ENCODE measurements around the gene PLA2R1. TPM values are rescaled to one million over a fixed set of nuclear protein-coding genes. Genes with fewer than 3 reads are reported as not detected.

The PLA2R1 gene
- total and polyA plus RNA-seq, 2 of the 4 experiments (the other 2 are of a cell fraction), result 0.43 to 0.54 TPM

- POLR2A ChIA-PET (ENCODE audit: unreplicated experiment), result no interaction called here
- CTCF ChIA-PET, result interaction anchor here (0.6 kb wide), 1 partner anchor 21 kb away, joined by 3 read pairs; no protein-coding TSS in a partner anchor
- H2BK120ac ChIP-seq (ENCODE audit: low read depth, low read length), result no peak overlapping the region
These were observed 169.2 kb downstream of the PLA2R1 start for GRCh38 chr2:159892990-159893810.

More at GRCh38 chr2:159892990-159893810, 169.2 kb downstream of the PLA2R1 start:
- no peak overlapping the region for H3K14ac ChIP-seq (replicated peaks; ENCODE audit: low read depth, low read length)
- ATAC-seq (ENCODE audit: low read depth), result no peak
- no peak overlapping the region for H2BK5ac ChIP-seq (ENCODE audit: low read depth, low read length, poor library complexity, severe bottlenecking)
- no peak overlapping the region for H2BK15ac ChIP-seq (ENCODE audit: low read depth, low read length)
- H3K9me1 ChIP-seq (ENCODE audit: insufficient read depth, low read length), result no peaks in the 10 kb centered on the region
- no peak overlapping the region for H4K91ac ChIP-seq (ENCODE audit: insufficient read depth, low read depth, low read length)
- H2AFZ ChIP-seq (replicated peaks; ENCODE audit: low read length, poor library complexity), result no peak overlapping the region
- no peak overlapping the region for H4K8ac ChIP-seq (ENCODE audit: low read depth in 2 of 2, low read length in 2 of 2)
- H3K36me3 ChIP-seq (ENCODE audit: control insufficient read depth, insufficient read depth, low read length), result no peaks in the 10 kb centered on the region
- H3K56ac ChIP-seq (ENCODE audit: extremely low read depth, insufficient read depth, low read length), result no peak overlapping the region
- DNase-seq, result no peak
- no peak overlapping the region for H3K23ac ChIP-seq (ENCODE audit: low read depth, low read length)
- no peak overlapping the region for H3K9ac ChIP-seq (ENCODE audit: low read depth, low read length)
- dilution Hi-C loops (cut with HindIII; ENCODE audit: low sequenced_read_pairs, unreplicated experiment), result no loop called here
- BruUV-seq (replicated peaks), result no TSS peak
- H3K4me3 ChIP-seq (ENCODE audit: insufficient read depth, low read depth, low read length), result no peak overlapping the region
- intact Hi-C loops (cut with micrococcal nuclease), result no loop called here
- H2AK9ac ChIP-seq (replicated peaks; ENCODE audit: low read depth, low read length, poor library complexity), result no peak overlapping the region
- 100% methylated on average over 2 of the region's 8 CpGs; no CpG with 5 or more reads in 1 of the 2 experiments for WGBS, 2 experiments (ENCODE audit: extremely low coverage in 2 of 2, insufficient read length in 1 of 2)
- no peaks in the 10 kb centered on the region for H3K4me1 ChIP-seq (ENCODE audit: control insufficient read depth, insufficient read depth, low read length)
- H3K27me3 ChIP-seq (ENCODE audit: control insufficient read depth, insufficient read depth, low read length), result peaks cover 19% of the 10 kb centered on the region
- no peak overlapping the region for H3K18ac ChIP-seq (ENCODE audit: low read depth, low read length)
- in situ Hi-C loops (cut with MboI; ENCODE audit: low sequenced_read_pairs), result no loop called here
- H4K5ac ChIP-seq (ENCODE audit: low read depth, low read length), result no peak overlapping the region
- no peaks in the 10 kb centered on the region for H3K9me3 ChIP-seq (ENCODE audit: control insufficient read depth, insufficient read depth, low read length)
- H3K4me2 ChIP-seq (ENCODE audit: low read depth, low read length), result no peak overlapping the region
- no peak overlapping the region for H2BK20ac ChIP-seq (ENCODE audit: low read depth, low read length)
- H2AK5ac ChIP-seq (ENCODE audit: low read depth, low read length), result no peak overlapping the region
- no peak overlapping the region for H3K4ac ChIP-seq (ENCODE audit: low read depth, low read length)
- H4K20me1 ChIP-seq (ENCODE audit: insufficient read depth, low read length), result no peaks in the 10 kb centered on the region
- TF ChIP-seq POLR2A (IDR thresholded peaks at IDR 0.05; ENCODE audit: low read depth, low read length), result no peak
- TF ChIP-seq CEBPB (IDR thresholded peaks at IDR 0.05; ENCODE audit: low read depth, low read length), result no peak
- TF ChIP-seq RCOR1 (IDR thresholded peaks at IDR 0.05; ENCODE audit: insufficient replicate concordance, low read length), result no peak
- TF ChIP-seq NFE2L2 (IDR thresholded peaks at IDR 0.05; ENCODE audit: low read depth, low read length), result no peak
- TF ChIP-seq MAFK (IDR thresholded peaks at IDR 0.05; ENCODE audit: low read depth, low read length), result no peak
- no peak for TF ChIP-seq USF2 (IDR thresholded peaks at IDR 0.05; ENCODE audit: low read depth, low read length)
- TF ChIP-seq FOS (IDR thresholded peaks at IDR 0.05; ENCODE audit: low read depth, low read length), result no peak
- TF ChIP-seq ELK1 (IDR thresholded peaks at IDR 0.05; ENCODE audit: borderline replicate concordance, low read depth, low read length), result no peak
- TF ChIP-seq SMC3 (IDR thresholded peaks at IDR 0.05; ENCODE audit: low read depth, low read length), result no peak
- no peak for TF ChIP-seq MXI1 (IDR thresholded peaks at IDR 0.05; ENCODE audit: borderline replicate concordance, low read depth, low read length)
- no peaks in the 10 kb centered on the region for H3K79me1 ChIP-seq (ENCODE audit: low read depth in 1 of 2, low read length in 2 of 2)
- no peak overlapping the region for H3K27ac ChIP-seq (ENCODE audit: insufficient read depth, low read length)
